NCI-H526 treated with DMSO at 0.1 percent for 48 hours (cell line): Measurements from ENCODE around the gene RBL1.
"Not testable (repeated sequence)": the region's sequence is repeated elsewhere in the genome, so short reads cannot be mapped to it uniquely, and the experiment has no call there.

ENCODE experiments used
- DNase-seq: peaks from one replicate; lab custom pipeline; 2025; lab: John Stamatoyannopoulos, UW

The RBL1 gene

DNA sequence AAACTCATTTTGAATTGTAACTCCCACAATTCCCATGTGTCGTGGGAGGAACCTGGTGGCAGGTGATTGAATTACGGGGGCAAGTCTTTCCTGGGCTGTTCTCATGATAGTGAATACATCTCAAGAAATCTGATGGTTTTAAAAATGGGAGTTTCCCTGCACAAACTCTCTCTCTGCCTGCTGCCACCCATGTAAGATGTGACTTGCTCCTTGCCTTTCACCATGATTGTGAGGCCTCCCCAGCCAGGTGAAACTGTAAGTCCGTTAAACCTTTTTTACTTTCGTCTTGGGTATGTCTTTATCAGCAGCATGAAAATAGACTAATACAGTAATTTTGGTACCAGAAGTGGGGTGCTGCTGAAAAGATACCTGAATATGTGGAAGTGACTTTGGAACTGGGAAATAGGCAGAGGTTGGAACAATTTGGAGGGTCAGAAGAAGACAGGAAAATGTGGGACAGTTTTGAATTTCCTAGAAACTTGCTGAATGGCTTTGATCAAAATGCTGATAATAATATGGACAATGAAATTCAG, 102.9 kb downstream of the RBL1 start:
- no peak for DNase-seq

DNA sequence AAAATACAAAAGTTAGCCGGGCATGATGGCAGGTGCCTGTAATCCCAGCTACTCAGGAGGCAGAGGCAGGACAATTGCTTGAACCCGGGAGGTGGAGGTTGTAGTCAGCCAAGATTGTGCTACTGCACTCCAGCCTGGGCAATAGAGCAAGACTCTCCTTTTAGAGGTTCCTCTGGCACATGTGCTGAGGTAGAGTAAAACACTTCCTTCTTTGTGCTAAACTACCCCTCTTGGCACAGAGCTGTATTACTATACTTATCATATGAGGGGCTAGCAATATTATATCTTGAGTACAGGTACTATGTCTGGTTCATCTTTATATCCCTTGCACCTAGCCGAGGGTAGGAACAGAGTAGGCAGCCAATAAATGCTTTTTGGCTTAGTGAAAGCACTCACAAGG, 104.1 kb downstream of the RBL1 start:
- no peak for DNase-seq

DNA sequence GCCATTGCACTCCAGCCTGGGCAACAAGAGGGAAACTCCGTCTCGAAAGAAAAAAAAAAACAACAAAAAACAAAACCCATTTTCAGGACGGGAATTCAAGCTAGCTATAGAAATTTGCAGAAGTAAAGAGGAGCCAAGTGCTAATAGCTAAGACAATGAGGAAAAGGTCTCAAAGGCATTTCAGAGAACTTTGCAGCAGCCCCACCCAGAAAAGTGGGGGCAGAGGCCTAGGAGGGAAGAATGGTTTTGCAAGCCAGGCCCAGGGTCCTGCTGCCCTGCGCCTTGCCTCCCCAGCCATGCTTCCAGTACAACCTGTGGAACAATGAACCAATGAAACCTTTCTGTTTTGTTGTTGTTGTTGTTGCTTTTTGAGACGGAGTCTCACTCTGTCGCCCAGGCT, 106.0 kb downstream of the RBL1 start:
- no peak for DNase-seq

DNA sequence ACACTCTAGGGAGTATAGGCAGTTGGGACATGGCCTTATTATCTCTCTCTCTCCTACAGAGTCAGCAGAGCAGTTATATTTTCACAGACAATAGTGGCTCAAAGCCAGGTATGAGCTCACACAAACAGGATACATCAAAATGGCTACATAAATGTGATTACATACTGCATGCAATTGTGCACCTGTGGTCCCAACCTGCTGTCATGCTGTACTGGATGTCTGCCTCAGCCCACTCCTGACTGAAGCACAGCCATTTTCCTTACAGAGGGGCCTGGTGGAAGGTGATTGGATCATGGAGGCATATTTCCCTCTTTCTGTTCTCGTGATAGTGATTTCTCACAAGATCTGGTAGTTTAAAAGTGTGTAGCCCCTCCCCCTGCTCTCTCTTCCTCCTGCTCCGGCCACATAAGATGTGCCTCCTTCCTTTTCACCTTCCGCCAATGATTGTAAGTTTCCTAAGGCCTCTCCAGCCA, 107.3 kb downstream of the RBL1 start:
- no peak for DNase-seq

DNA sequence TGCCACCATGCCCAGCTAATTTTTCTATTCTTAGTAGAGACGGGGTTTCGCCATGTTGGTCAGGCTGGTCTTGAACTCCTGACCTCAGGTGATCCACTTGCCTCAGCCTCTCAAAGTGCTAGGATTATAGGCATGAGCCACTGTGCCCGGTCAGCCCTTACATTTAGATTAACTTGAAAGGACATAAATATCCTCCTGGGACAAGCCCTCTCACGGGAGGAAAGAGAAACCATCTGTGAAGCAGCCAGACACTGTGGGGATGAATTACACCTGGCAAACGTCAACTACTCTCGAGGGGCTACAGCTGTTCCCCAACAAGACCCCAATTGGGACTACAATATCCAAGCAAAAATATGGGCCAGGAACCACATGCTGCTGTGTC, 111.5 kb downstream of the RBL1 start:
- no peak for DNase-seq

DNA sequence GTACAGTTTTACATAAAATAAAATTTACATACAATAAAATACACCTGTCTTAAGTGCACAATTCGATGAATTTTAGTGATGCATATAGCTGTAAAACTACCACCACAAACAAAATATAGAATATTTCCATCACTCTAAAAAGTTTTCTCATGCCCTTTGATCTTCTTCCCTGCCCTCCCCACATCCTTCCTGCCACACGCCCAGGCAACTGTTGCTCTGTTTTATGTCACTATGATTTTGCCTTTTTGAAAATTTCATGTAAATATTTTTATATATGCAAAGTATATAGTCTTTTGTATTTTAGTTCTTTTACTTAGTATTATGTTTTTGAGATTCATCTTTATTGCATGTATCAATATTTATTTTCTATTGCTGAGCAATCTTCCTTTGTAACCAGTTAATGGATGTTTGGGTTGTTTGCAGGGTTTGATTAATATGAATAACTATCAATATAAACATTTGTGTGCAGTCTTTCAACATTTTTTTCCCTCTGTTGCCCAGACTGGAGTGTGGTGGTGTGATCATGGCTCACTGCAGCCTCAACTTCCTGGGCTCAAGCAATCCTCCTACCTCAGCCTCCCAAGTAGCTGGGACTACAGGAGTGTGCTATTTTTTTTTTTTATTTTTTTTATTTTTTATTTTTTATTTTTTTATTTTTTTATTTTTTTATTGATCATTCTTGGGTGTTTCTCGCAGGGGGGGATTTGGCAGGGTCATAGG, 120.5 kb downstream of the RBL1 start:
- DNase-seq, result peak; percentile 61

DNA sequence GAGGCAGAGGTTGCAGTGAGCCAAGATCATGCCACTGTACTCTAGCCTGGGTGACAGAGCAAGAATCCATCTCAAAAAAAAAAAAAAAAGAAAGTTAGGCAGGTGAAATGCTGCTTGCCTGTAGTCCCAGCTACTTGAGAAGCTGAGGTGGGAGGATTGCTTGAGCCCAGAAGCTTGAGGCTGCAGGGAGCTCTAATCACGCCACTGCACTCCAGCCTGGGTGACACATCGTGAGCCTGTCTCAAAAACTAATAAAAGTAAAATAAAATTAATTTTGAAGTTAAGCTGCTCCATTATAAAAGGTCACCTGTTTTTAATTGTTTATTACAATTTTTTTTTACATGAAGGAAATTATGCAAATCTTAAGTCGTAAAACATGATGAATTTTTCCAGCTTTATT, 121.1 kb downstream of the RBL1 start:
- no peak for DNase-seq

DNA sequence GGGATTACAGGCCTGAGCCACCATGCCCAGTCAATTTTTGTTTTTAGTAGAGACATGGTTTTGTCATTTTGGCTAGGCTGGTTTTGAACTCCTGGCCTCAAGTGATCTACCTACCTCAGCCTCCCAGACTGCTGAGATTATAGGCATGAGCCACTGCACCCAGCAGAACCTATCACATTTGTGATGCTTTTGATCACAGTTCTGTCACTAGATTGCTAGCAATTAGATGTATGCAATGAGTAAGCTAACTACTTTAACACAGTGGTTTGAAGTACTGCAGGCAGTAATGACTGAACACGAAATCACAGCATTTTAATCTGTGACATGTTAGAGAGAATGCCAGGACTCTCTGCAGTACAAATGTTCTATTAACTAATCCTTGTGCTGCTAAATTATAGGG, 124.7 kb downstream of the RBL1 start:
- no peak for DNase-seq

DNA sequence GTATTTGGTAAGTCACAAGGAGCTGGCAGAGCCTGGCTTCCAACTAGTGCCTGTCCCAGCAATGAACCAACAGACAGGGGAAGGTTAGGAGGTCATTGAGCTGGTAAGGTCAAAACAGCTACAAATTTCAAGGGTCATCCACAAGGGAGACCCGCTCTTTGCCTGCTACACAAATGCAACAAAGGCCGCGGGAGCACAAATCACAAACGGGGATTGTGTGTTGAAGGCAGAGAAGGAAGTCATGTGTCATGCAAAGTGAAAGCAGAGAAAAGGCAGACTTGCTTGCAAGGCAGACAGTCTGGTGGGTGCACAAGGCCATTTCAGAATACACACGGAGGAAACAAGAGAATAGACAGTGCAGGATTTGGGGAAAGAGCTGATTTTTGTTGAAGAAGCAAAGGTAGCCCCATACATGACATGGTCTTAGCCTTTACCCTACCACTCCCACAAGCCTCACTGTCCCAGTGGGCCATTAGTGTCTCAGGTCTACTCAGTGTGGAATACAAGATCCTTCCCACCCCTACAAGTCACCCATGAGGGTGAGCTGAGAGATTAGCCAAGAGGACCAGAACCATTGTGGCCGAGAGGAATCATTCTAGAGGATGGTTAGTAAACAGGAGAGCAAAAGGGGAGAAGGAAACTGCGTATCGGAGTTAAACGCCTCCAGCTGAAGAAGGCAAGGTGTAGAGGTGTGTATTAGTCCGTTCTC, 126.2 kb downstream of the RBL1 start:
- no peak for DNase-seq

DNA sequence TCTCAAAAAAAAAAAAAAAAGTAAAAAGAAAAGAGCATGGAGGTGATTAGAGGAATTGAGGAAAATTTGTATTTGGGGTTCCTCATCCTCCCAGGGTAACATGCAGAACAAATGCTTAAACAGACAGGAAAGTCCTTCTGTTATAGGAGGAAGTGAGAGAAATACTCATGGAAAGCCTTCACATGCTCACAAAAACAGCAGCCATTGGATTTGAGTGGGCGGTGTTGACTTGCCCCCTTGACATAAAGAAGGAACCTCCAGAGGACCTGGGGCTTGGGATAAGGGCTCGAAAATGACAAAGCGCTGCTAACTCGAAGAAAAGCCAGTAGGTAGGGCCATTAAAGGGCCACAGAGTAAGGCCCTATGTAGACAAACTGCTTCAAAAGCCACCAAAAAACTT, 126.7 kb downstream of the RBL1 start:
- no peak for DNase-seq

DNA sequence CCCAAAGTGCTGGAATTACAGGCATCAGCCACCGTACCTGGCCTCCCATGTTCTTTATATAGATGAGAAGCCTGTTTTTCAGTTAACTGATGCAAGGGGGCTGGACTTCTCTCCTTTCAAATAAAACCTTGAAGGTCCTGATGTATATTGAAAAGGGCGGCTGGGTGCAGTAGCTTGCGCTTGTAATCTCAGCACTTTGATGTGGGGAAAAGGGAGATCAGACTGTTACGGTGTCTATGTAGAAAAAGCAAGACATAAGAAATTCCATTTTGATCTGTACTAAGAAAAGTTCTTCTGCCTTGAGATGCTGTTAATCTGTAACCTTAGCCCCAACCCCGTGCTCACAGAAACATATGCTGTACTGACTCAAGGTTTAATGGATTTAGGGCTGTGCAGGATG, 128.2 kb downstream of the RBL1 start:
- no peak for DNase-seq

DNA sequence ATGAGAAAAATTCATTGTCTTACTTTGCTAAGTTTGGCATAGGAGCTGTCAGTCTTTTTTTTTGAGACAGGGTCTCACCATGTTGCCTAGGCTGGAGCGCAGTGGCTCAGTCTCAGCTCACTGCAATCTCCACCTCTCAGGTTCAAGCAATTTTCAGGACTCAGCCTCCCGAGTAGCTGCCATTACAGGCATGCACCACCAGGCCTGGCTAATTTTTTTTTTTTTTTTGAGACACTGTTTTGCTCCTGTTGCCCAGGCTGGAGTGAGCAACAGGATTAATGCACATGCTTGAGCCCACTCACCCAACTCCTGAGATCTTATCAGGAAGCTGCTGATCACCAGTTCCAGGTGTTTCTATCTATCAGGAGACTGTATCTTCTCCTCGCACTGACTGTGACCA, 128.8 kb downstream of the RBL1 start:
- not testable (repeated sequence) for DNase-seq

DNA sequence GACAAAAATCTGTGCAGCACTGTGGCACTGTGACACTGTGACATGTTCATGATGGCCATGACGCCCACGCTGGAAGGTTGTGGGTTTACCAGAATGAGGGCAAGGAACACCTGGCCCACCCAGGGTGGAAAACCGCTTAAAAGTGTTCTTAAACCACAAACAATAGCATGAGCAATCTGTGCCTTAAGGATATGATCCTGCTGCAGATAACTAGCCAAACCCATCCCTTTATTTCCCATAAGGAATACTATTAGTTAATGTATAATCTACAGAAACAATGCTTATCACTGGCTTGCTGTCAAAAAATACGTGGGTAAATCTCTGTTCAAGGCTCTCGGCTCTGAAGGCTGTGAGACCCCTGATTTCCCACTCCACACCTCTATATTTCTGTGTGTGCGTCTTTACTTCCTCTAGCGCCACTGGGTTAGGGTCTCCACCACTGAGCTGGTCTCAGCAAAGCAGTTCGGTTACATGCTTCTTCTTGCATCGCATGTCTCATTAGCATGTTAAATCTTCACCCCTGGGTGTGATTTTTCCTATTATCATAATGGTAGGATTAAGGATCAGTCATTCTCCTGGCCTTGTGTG, 133.3 kb downstream of the RBL1 start:
- DNase-seq, result not testable (repeated sequence)

DNA sequence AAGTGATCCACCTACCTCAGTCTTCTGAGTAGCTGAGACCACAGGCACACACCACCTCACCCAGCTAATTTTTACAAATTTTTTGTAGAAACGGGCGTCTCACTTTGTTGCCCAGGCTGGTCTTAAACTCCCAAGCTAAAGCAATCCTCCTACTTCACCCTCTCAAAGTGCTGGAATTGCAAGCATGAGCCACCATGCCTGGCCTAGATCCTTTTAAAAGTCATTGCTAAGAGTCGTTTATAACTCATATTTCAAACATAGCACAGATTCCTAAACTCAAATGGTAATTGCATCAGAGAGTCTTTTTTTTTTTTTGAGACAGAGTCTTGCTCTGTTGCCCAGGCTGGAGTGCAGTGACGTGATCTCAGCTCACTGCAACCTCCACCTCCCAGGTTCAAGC, 136.6 kb downstream of the RBL1 start:
- DNase-seq, result no peak

DNA sequence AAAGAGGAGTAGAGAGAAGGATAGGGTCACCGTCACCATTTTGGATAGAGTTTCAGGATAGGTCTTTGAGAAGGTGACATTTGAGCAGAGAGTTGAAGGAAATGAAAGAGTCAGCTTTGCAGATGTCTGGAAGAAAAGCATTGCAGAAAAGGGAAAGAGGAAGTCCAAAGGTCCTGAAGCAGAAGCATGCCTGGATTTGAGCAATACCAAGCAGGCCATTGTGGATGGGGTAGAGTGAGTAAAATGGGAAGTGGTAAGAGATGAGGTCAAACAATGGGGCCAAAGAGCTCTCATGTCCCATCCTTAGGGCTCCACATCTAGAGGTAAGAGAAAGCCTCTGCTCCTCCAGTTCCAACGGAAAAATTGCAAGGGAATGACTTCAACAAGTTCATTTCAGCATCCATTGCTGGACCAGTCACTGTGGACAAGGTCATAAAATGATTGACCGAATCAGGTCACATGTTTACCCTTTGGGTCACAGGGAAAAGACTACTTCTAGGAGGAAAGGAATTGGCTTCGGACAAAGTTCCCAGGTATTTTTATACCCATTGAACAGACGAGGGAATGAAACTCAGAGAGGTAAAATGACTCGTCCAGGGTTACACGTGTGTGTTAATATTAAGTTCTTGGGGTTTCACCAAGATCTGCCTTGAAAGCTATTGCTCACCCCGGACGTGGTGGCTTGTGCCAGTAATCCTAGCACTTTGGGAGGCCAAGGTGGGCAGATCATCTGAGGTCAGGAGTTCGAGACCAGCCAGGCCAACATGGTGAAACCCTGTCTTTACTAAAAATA, 137.7 kb downstream of the RBL1 start:
- no peak for DNase-seq

DNA sequence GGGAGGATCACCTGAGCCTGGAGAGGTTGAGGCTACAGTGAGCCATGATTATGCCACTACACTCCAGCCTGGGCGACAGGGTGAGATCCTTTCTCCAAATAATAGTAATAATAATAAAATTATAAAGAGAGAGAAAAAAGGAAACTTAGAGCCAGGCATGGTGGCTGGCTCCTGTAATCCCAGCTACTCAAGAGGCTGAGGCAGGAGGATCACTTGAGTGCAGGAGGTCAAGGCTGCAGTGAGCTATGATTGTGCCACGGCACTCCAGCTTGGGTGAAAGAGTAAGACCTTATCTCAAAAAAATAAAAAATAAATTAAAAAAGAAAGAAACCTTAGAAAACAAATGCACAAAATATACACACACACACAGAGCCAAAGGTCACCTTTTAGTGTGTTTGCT, 139.1 kb downstream of the RBL1 start:
- no peak for DNase-seq

DNA sequence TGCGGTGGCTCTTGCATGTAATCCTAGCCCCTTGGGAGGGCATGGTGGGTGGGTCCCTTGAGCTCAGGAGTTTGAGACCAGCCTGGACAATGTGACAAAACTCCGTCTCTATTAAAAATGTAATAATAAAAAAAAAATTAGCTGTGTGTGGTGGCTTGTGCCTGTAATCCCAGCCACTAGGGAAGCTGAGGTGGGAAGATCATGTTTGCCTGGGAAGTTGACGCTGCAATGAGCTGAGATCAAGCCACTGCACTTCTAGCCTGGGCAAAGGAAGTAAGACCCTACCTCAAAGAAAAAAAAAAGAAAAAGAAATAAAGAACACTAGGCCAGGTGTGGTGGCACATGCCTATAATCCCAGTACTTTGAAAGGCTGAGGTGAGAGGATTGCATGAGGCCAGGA, 139.8 kb downstream of the RBL1 start:
- DNase-seq, result no peak

DNA sequence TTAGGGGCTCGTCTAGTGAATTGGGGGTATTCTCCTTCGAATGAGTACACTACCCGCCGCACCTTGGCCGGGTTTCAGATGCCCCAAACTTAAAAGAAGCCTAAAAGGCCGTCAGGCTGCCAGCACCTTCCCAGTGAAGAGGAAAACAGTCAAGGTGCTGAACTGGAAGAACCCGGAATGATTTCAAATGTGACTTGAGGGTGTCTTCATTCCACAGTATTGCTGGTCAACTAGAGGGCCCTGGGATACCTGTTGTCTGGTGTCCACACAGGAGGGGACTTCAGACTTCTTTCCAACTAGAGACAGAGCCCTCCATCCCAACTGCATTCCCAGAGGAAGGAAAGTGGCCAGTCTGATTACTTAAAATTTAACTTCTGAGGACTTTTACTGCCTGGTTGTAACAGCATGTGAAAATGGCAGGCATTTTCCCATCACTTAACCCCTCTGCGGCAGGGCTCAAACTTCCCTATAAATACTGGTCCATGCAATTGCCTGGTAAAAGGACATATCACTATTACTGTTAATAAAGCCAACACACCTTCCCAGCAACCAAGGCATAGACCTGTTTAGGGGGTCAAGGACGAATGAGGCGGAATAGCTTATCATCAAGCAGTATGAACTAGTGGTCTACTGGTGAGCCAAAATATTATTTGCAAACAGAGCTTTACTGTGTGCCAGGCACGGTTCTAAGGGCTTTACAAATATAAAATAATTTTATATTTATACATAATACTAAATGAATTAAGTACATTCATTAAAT, 143.6 kb downstream of the RBL1 start:
- DNase-seq, result no peak

DNA sequence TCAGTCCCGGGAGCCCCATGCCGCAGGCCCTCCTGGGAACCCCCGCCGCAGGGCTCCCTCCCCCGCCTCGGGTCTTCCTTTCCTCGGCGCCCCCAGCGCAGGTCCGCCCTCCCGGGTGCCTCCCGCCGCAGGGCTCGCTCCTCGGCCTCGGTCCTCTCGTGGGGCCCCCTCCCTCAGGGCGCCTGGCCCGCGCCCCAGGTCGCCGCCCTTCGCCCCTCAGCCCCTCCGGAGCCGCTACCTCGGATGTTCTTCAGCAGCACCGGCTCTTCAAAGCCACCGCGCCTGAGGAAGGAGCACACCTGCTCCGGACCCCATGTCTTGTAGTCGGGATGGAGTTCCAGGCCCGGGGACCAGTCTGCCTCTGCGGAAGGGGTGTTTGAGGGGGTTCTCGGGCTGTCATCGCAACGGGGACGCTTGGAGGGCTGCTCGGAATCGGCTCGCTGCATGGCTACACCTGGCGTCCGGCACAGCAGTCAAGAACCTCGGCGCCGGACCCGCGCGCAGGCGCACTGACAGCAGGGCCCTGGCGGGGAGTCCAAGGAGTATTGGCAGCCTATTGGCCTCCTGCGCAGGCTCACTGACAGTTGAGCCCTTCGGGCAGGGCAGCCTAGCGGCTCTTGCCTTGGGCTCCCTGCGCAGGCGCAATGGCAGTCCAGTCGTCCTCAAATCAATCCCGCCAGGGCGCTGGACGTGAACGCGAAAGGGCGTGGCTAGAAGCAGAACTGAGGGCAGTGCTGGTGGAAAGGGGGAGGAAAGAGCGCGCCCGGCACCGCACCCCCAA, 144.4 kb downstream of the RBL1 start, which contains the start of gene SAMHD1:
TSS of gene SAMHD1 (minus strand) at position 511 of the 781 bp plus-strand sequence. CDS start at position 446, 65 bp downstream.
- peak; percentile 95 for DNase-seq

DNA sequence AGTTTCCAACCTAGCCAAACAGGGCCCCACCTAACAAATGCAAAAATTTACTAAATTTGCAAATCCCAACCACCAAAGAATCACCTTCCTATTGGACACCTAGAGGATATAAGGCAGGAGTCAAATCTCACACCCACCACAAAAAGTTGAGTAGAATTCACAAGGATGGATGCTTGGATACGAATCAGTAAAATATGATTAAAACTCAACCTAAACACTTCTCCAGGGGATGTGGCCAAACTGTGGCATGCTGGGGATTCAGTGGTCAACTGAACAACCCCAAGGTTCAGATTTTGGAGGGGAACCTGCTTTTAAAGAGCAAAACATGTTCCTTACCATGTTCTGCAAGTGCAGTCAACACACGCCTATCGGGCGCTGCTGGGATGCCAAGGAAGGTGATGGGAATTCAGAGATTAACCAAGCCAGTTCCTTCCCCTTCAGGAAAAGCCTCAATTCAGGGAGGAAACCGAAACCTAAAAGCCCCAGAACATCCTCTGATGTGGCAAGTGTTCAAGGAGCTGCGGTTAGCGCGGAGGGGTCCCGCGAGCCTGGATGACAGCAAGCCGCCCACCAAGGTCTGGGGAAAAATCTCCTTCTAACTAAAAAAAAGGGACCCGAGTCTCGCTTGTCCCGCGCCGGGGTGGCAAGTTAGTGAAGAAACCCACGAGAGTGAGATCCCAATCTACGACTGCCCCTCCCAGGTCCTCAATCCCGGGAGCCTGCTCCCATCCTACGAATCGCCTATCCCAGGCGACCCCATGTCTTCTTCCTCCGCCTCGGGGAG, 145.2 kb downstream of the RBL1 start:
- DNase-seq, result no peak
